ENCODE results near the gene AMN. TPM values are rescaled to one million over a fixed set of nuclear protein-coding genes. Genes with fewer than 3 reads are reported as not detected.

AMN gene
- total RNA-seq, 5 donors from 2014 or later (not counting 1 experiment from before 2014, with no cell fraction given), result 5.2 to 15.0 (median 8.4) TPM

DNA sequence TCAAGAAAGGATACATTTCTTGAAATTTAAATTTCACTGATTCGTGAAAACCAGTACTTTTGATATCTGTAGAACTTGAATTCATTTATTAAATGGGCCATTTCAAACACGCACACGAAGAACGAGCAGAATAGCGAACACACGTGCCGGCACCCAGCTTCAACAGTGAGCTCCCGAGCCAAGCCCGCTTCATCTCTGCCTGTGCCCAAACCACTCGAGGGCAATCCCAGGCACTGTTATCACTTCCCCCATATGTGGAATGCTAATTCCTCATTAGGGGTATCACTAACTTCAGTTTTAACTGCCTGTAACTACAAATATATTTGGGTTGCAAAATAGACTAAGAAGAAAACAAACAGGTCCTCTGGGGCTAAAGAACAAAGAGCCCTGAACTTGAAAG, 48.0 kb downstream of the AMN start:
- H3K27me3 ChIP-seq (replicated peaks in 1 of 2; ENCODE audit: control insufficient read depth in 2 of 2, extremely low read depth in 1 of 2, insufficient read depth in 2 of 2, low read length in 1 of 2), result peaks cover 0 to 6% of the 10 kb centered on the region in 2 experiments
- Mint-ChIP-seq H3K36me3 (peaks cover 22% of the 10 kb centered on the region), H3K4me1 (no peaks in the 10 kb centered on the region), H3K4me3 (no peak overlapping the region), H3K27me3 (no peaks in the 10 kb centered on the region), H3K27ac (no peak overlapping the region), H3K9me3 (no peaks in the 10 kb centered on the region)
- no peak overlapping the region for H3K27ac ChIP-seq (ENCODE audit: low read length)
- no peak overlapping the region for H3K4me3 ChIP-seq (ENCODE audit: control insufficient read depth in 1 of 2, extremely low read depth in 1 of 2, low read length in 1 of 2)
- H3K4me1 ChIP-seq (ENCODE audit: control insufficient read depth in 1 of 2, extremely low read depth in 1 of 2, insufficient read depth in 2 of 2, low read length in 2 of 2), result no peaks in the 10 kb centered on the region
- ATAC-seq (replicated peaks in 1 of 4) (no peak), DNase-seq (no peak)
- no peaks in the 10 kb centered on the region for H3K36me3 ChIP-seq (ENCODE audit: control insufficient read depth in 2 of 2, extremely low read depth in 1 of 2, insufficient read depth in 1 of 2, low read length in 1 of 2)
- CTCF ChIA-PET, result no interaction called here
- POLR2A ChIA-PET, result no interaction called here
- no peaks in the 10 kb centered on the region for H3K9me3 ChIP-seq
- 91% methylated on average over 9 of the region's 10 CpGs for WGBS (ENCODE audit: insufficient coverage)

DNA sequence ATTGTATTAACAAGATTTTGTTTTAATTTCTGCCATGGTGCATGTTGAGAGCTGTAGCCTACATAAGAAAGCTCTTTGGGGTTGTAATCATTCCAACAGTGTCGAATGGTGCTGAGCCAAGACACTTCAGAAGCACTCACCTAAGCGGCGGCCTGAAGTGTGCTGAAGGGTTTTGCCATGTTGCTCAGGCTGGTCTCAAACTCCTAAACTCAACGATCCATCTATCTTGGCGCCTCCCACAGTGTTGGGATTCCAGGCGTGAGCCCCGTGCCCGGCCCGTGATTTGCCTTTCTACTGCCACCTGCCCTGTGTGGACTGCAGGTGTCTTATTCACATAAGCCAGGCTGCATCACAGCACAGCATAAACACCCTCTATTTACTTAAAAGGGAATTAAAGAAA, 48.9 kb downstream of the AMN start:
- Histone ChIP-seq H3K27me3 (replicated peaks in 1 of 2; ENCODE audit: control insufficient read depth in 2 of 2, extremely low read depth in 1 of 2, insufficient read depth in 2 of 2, low read length in 1 of 2) (peaks cover 0 to 8% of the 10 kb centered on the region in 2 experiments), H3K4me3 (ENCODE audit: control insufficient read depth in 1 of 2, extremely low read depth in 1 of 2, low read length in 1 of 2) (no peak overlapping the region), H3K4me1 (ENCODE audit: control insufficient read depth in 1 of 2, extremely low read depth in 1 of 2, insufficient read depth in 2 of 2, low read length in 2 of 2) (no peaks in the 10 kb centered on the region), H3K9me3 (no peaks in the 10 kb centered on the region), H3K36me3 (ENCODE audit: control insufficient read depth in 2 of 2, extremely low read depth in 1 of 2, insufficient read depth in 1 of 2, low read length in 1 of 2) (no peaks in the 10 kb centered on the region), H3K27ac (ENCODE audit: low read length) (no peak overlapping the region)
- Mint-ChIP-seq H3K4me1 (no peaks in the 10 kb centered on the region), H3K27me3 (no peaks in the 10 kb centered on the region), H3K36me3 (peaks cover 14% of the 10 kb centered on the region), H3K4me3 (no peak overlapping the region), H3K9me3 (no peaks in the 10 kb centered on the region), H3K27ac (no peak overlapping the region)
- DNase-seq (no peak), ATAC-seq (replicated peaks in 1 of 4) (no peak)
- ChIA-PET CTCF (no interaction called here), POLR2A (no interaction called here)
- 94% methylated on average over 9 of the region's 9 CpGs for WGBS (ENCODE audit: insufficient coverage)

DNA sequence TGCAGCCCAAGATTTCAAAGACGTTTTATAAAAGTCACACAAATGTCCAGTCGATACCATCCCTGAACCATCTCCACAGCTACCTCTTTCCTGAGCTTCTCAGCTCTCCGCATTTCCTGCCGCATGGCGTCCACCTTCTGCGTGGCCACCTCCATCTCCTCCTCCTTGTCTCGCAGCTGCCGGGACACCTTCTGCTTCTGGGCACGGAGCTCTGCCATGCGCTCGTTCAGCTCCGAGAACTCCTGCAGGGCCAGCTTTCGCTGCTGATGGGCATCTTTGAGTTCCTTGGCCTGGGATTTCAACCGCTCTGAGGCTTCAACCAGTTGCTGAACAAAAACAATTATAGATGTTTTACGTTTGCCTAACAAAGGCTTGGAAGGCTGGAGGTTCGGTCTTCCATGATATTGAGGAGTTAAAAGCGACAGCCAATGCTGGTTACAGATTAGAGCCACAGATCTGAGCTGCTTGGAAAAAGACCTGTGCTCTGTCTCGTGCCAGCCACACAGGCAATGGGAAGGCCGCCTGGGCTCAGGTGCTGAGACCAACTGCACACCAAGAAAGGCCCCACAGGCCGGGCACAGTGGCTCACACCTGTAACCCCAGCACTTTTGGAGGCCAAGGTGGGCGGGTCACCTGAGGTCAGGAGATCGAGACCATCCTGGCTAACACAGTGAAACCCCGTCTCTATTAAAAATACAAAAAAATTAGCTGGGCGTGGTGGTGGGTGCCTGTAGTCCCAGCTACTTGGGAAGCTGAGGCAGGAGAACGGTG, 49.6 kb downstream of the AMN start:
- CTCF ChIA-PET, result no interaction called here
- Mint-ChIP-seq H3K27ac (no peak overlapping the region), H3K4me3 (no peak overlapping the region), H3K36me3 (peaks cover 14% of the 10 kb centered on the region), H3K9me3 (no peaks in the 10 kb centered on the region), H3K4me1 (no peaks in the 10 kb centered on the region), H3K27me3 (no peaks in the 10 kb centered on the region)
- Histone ChIP-seq H3K27me3 (replicated peaks in 1 of 2; ENCODE audit: control insufficient read depth in 2 of 2, extremely low read depth in 1 of 2, insufficient read depth in 2 of 2, low read length in 1 of 2) (peaks cover 0 to 9% of the 10 kb centered on the region in 2 experiments), H3K4me1 (ENCODE audit: control insufficient read depth in 1 of 2, extremely low read depth in 1 of 2, insufficient read depth in 2 of 2, low read length in 2 of 2) (no peaks in the 10 kb centered on the region), H3K9me3 (no peaks in the 10 kb centered on the region), H3K36me3 (ENCODE audit: control insufficient read depth in 2 of 2, extremely low read depth in 1 of 2, insufficient read depth in 1 of 2, low read length in 1 of 2) (no peaks in the 10 kb centered on the region), H3K27ac (ENCODE audit: low read length) (no peak overlapping the region), H3K4me3 (ENCODE audit: control insufficient read depth in 1 of 2, extremely low read depth in 1 of 2, low read length in 1 of 2) (no peak overlapping the region)
- ATAC-seq (replicated peaks in 1 of 4) (no peak), DNase-seq (no peak)
- POLR2A ChIA-PET, result no interaction called here
- WGBS (ENCODE audit: insufficient coverage), result 88% methylated on average over 20 of the region's 25 CpGs

DNA sequence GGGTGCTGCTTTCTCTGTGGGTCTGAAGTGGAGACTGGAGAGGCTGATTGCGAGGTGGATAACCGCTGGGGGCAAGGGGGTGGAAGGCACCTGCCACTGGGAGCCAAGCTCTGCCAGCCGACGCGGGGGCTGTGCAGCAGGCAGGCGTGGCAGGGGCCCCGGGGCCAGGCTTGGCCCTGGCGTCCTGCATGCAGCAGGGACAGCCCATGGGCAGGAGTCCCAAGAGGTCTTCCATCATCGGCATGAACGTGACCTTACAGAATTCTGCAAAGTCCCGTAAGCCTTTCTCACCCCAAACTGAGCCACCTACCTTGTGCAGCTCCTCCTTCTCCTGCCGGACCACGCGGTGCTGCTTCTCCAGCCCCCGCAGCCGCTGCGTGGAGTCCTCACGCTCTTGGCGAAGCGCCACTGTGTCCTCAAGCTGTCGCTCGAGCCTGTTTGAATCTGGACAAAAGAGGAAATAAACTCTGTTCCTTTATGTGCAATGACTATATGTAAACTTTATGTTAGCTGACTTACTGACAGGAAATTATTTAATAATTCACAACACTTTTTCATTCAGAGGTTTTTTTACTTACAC, 51.3 kb downstream of the AMN start:
- POLR2A ChIA-PET, result no interaction called here
- no peaks in the 10 kb centered on the region for H3K9me3 Mint-ChIP-seq
- DNase-seq (no peak), ATAC-seq (replicated peaks in 1 of 4) (no peak)
- H3K4me3 Mint-ChIP-seq, result no peak overlapping the region
- no peaks in the 10 kb centered on the region for H3K27me3 Mint-ChIP-seq
- H3K27ac Mint-ChIP-seq, result no peak overlapping the region
- Histone ChIP-seq H3K9me3 (no peaks in the 10 kb centered on the region), H3K4me1 (ENCODE audit: control insufficient read depth in 1 of 2, extremely low read depth in 1 of 2, insufficient read depth in 2 of 2, low read length in 2 of 2) (no peaks in the 10 kb centered on the region), H3K4me3 (ENCODE audit: control insufficient read depth in 1 of 2, extremely low read depth in 1 of 2, low read length in 1 of 2) (no peak overlapping the region), H3K27me3 (replicated peaks in 1 of 2; ENCODE audit: control insufficient read depth in 2 of 2, extremely low read depth in 1 of 2, insufficient read depth in 2 of 2, low read length in 1 of 2) (peaks cover 0 to 9% of the 10 kb centered on the region in 2 experiments), H3K27ac (ENCODE audit: low read length) (no peak overlapping the region), H3K36me3 (ENCODE audit: control insufficient read depth in 2 of 2, extremely low read depth in 1 of 2, insufficient read depth in 1 of 2, low read length in 1 of 2) (no peaks in the 10 kb centered on the region)
- H3K36me3 Mint-ChIP-seq, result peaks cover 12% of the 10 kb centered on the region
- 90% methylated on average over 9 of the region's 22 CpGs for WGBS (ENCODE audit: insufficient coverage)
- no peaks in the 10 kb centered on the region for H3K4me1 Mint-ChIP-seq
- CTCF ChIA-PET, result no interaction called here

DNA sequence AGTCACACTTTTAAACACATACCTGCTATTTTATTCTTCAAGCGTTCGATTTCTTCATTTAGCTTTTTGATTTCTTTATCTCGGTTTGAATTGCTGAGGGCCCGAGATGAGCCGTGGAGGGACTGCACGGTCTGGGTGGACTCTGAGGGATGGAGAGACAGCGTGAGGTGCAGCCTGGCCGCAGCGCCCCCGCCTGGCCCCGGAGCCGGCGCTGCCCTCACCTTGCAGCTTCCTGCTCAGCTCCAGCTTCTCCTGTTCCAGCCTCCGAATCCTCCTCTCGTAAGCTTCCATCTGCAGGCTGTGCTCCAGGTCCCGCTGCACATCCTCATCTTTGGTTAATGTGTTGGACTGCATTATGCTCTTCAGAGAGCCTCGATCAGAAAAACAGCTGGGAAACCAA, 53.2 kb downstream of the AMN start:
- Histone ChIP-seq H3K4me1 (ENCODE audit: control insufficient read depth in 1 of 2, extremely low read depth in 1 of 2, insufficient read depth in 2 of 2, low read length in 2 of 2) (no peaks in the 10 kb centered on the region), H3K4me3 (ENCODE audit: control insufficient read depth in 1 of 2, extremely low read depth in 1 of 2, low read length in 1 of 2) (no peak overlapping the region), H3K27ac (ENCODE audit: low read length) (no peak overlapping the region), H3K9me3 (no peaks in the 10 kb centered on the region), H3K36me3 (ENCODE audit: control insufficient read depth in 2 of 2, extremely low read depth in 1 of 2, insufficient read depth in 1 of 2, low read length in 1 of 2) (no peaks in the 10 kb centered on the region), H3K27me3 (replicated peaks in 1 of 2; ENCODE audit: control insufficient read depth in 2 of 2, extremely low read depth in 1 of 2, insufficient read depth in 2 of 2, low read length in 1 of 2) (peaks cover 0 to 3% of the 10 kb centered on the region in 2 experiments)
- no peaks in the 10 kb centered on the region for H3K9me3 Mint-ChIP-seq
- WGBS (ENCODE audit: insufficient coverage), result 86% methylated on average over 8 of the region's 17 CpGs
- no peak overlapping the region for H3K4me3 Mint-ChIP-seq
- peaks cover 13% of the 10 kb centered on the region for H3K36me3 Mint-ChIP-seq
- ChIA-PET POLR2A (no interaction called here), CTCF (interaction anchor here in 1 of 2 donors (0.7 kb wide), 1 partner anchor 21 kb away, joined by 3 read pairs; no protein-coding TSS in a partner anchor)
- H3K27ac Mint-ChIP-seq, result no peak overlapping the region
- DNase-seq, result no peak
- no peaks in the 10 kb centered on the region for H3K4me1 Mint-ChIP-seq
- H3K27me3 Mint-ChIP-seq, result no peaks in the 10 kb centered on the region
- ATAC-seq (replicated peaks in 1 of 4), result no peak

DNA sequence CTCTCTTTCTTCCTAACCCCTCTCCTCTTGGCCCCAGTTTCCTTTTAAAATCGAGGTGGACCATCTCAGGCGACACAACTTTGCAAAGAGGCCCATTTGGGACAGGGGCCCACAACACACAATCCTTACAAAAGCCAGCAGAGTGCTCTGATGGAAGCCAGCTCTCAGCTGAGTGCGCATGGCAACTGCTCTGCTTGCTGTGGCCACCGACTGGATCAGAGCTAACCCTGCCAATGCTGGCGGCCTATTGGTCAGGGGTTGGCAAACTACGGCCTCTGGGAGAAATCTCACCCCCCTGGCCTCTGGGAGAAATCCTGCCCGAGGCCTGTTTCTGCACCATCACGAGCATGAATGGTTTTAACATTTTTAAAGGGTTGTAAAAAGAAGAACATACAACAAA, 55.0 kb downstream of the AMN start:
- ChIA-PET POLR2A (no interaction called here), CTCF (no interaction called here)
- no peaks in the 10 kb centered on the region for H3K27me3 Mint-ChIP-seq
- H3K4me3 Mint-ChIP-seq, result no peak overlapping the region
- H3K9me3 Mint-ChIP-seq, result no peaks in the 10 kb centered on the region
- ATAC-seq (replicated peaks in 1 of 4) (no peak), DNase-seq (no peak)
- 88% methylated on average over 7 of the region's 8 CpGs for WGBS (ENCODE audit: insufficient coverage)
- Histone ChIP-seq H3K4me3 (ENCODE audit: control insufficient read depth in 1 of 2, extremely low read depth in 1 of 2, low read length in 1 of 2) (no peak overlapping the region), H3K27ac (ENCODE audit: low read length) (no peak overlapping the region), H3K9me3 (no peaks in the 10 kb centered on the region), H3K4me1 (ENCODE audit: control insufficient read depth in 1 of 2, extremely low read depth in 1 of 2, insufficient read depth in 2 of 2, low read length in 2 of 2) (no peaks in the 10 kb centered on the region), H3K36me3 (ENCODE audit: control insufficient read depth in 2 of 2, extremely low read depth in 1 of 2, insufficient read depth in 1 of 2, low read length in 1 of 2) (no peaks in the 10 kb centered on the region), H3K27me3 (replicated peaks in 1 of 2; ENCODE audit: control insufficient read depth in 2 of 2, extremely low read depth in 1 of 2, insufficient read depth in 2 of 2, low read length in 1 of 2) (peaks cover 0 to 3% of the 10 kb centered on the region in 2 experiments)
- no peak overlapping the region for H3K27ac Mint-ChIP-seq
- no peaks in the 10 kb centered on the region for H3K4me1 Mint-ChIP-seq
- H3K36me3 Mint-ChIP-seq, result peaks cover 11% of the 10 kb centered on the region

Measured in T-cell (primary cell).